Measurements from ENCODE around the gene HAX1. TPM values are rescaled to one million over a fixed set of nuclear protein-coding genes. Genes with fewer than 3 reads are reported as not detected.

The HAX1 gene
- total and polyA plus RNA-seq, 10 of the 15 experiments (the other 5 are each of a cell fraction or from before 2014, with no cell fraction given), result 95.3 to 288 (median 147) TPM

GRCh38 chr1:154313066-154313356 lies 40.6 kb downstream of the HAX1 start:
- Histone ChIP-seq H3K27me3 (replicated peaks in 1 of 2; ENCODE audit: control insufficient read depth in 2 of 2, insufficient read depth in 2 of 2, low read length in 1 of 2) (peaks cover 0 to 3% of the 10 kb centered on the region in 2 experiments; a peak in 1 of 4 replicates), H3K27ac (ENCODE audit: control insufficient read depth, insufficient read depth) (no peak overlapping the region), H2AFZ (ENCODE audit: control insufficient read depth, low read depth, low read length) (no peak overlapping the region), H3K9me3 (replicated peaks; ENCODE audit: control insufficient read depth, insufficient read depth, low read length) (no peaks in the 10 kb centered on the region; the same call in 1 of the 3 replicates), H3K4me3 (no peak overlapping the region), H3K9ac (ENCODE audit: control insufficient read depth, insufficient read depth, low read length) (no peak overlapping the region), H4K20me1 (ENCODE audit: control insufficient read depth, insufficient read depth) (no peaks in the 10 kb centered on the region), H3K4me1 (ENCODE audit: control insufficient read depth, insufficient read depth, low read length) (no peaks in the 10 kb centered on the region), H3K36me3 (ENCODE audit: control insufficient read depth in 2 of 2, insufficient read depth in 2 of 2, low read length in 1 of 2) (no peaks in the 10 kb centered on the region), H3K79me2 (ENCODE audit: control insufficient read depth, insufficient read depth, low read length) (no peaks in the 10 kb centered on the region), H3K4me2 (ENCODE audit: control insufficient read depth, insufficient read depth) (no peak overlapping the region)
- CTCF ChIA-PET, result interaction anchor here (1.2 to 5.4 kb wide), 2 partner anchors 17 to 22 kb away, joined by 4 to 24 read pairs; no protein-coding TSS in a partner anchor
- SMC1A ChIA-PET (ENCODE audit: uncharacterized antibody, unreplicated experiment), result interaction anchor here (1.2 kb wide), 1 partner anchor 57 kb away, joined by 3 read pairs; no protein-coding TSS in a partner anchor
- RAD21 ChIA-PET (ENCODE audit: unreplicated experiment), result no interaction called here
- in situ Hi-C loops (cut with MboI) (no loop called here), intact Hi-C loops (cut with micrococcal nuclease; ENCODE audit: unreplicated experiment) (no loop called here)
- TF ChIP-seq FOS (IDR thresholded peaks at IDR 0.05; ENCODE audit: borderline replicate concordance, extremely low read depth, insufficient read length) (no peak), SREBF1 (IDR thresholded peaks at IDR 0.05; ENCODE audit: low read length) (no peak), CEBPZ (IDR thresholded peaks at IDR 0.05; ENCODE audit: low read depth, low read length) (no peak), ZBED1 (IDR thresholded peaks at IDR 0.05; ENCODE audit: borderline replicate concordance) (no peak), SMAD1 (IDR thresholded peaks at IDR 0.05; ENCODE audit: low read depth, partially characterized antibody) (no peak), GABPA (IDR thresholded peaks at IDR 0.05; ENCODE audit: low read depth) (no peak), KLF5 (IDR thresholded peaks at IDR 0.05; ENCODE audit: partially characterized antibody) (no peak), ZSCAN29 (IDR thresholded peaks at IDR 0.05) (no peak), ATF7 (IDR thresholded peaks at IDR 0.05; ENCODE audit: low read depth) (no peak), RB1 (IDR thresholded peaks at IDR 0.05; ENCODE audit: borderline replicate concordance) (no peak), HDGF (IDR thresholded peaks at IDR 0.05) (no peak), CHD2 (IDR thresholded peaks at IDR 0.05; ENCODE audit: borderline replicate concordance, low read depth, low read length) (no peak)
- TF ChIP-seq, protein P1, sequence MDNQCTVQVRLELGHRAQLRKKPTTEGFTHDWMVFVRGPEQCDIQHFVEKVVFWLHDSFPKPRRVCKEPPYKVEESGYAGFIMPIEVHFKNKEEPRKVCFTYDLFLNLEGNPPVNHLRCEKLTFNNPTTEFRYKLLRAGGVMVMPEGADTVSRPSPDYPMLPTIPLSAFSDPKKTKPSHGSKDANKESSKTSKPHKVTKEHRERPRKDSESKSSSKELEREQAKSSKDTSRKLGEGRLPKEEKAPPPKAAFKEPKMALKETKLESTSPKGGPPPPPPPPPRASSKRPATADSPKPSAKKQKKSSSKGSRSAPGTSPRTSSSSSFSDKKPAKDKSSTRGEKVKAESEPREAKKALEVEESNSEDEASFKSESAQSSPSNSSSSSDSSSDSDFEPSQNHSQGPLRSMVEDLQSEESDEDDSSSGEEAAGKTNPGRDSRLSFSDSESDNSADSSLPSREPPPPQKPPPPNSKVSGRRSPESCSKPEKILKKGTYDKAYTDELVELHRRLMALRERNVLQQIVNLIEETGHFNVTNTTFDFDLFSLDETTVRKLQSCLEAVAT (IDR thresholded peaks at IDR 0.05), result no peak
- TF ChIP-seq, protein P2, sequence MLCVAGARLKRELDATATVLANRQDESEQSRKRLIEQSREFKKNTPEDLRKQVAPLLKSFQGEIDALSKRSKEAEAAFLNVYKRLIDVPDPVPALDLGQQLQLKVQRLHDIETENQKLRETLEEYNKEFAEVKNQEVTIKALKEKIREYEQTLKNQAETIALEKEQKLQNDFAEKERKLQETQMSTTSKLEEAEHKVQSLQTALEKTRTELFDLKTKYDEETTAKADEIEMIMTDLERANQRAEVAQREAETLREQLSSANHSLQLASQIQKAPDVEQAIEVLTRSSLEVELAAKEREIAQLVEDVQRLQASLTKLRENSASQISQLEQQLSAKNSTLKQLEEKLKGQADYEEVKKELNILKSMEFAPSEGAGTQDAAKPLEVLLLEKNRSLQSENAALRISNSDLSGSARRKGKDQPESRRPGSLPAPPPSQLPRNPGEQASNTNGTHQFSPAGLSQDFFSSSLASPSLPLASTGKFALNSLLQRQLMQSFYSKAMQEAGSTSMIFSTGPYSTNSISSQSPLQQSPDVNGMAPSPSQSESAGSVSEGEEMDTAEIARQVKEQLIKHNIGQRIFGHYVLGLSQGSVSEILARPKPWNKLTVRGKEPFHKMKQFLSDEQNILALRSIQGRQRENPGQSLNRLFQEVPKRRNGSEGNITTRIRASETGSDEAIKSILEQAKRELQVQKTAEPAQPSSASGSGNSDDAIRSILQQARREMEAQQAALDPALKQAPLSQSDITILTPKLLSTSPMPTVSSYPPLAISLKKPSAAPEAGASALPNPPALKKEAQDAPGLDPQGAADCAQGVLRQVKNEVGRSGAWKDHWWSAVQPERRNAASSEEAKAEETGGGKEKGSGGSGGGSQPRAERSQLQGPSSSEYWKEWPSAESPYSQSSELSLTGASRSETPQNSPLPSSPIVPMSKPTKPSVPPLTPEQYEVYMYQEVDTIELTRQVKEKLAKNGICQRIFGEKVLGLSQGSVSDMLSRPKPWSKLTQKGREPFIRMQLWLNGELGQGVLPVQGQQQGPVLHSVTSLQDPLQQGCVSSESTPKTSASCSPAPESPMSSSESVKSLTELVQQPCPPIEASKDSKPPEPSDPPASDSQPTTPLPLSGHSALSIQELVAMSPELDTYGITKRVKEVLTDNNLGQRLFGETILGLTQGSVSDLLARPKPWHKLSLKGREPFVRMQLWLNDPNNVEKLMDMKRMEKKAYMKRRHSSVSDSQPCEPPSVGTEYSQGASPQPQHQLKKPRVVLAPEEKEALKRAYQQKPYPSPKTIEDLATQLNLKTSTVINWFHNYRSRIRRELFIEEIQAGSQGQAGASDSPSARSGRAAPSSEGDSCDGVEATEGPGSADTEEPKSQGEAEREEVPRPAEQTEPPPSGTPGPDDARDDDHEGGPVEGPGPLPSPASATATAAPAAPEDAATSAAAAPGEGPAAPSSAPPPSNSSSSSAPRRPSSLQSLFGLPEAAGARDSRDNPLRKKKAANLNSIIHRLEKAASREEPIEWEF (IDR thresholded peaks at IDR 0.05; ENCODE audit: insufficient replicate concordance, low read depth, low read length), result no peak
- BruUV-seq (replicated peaks), result no TSS peak
- no peak for DNase-seq (ENCODE audit: low read depth, low spot score)
- FAIRE-seq, result no peak
- ATAC-seq, result no peak
- POLR2A ChIA-PET, result interaction anchor here (0.6 kb wide), 1 partner anchor 17 kb away, joined by 4 read pairs; no protein-coding TSS in a partner anchor
- 48% methylated on average over 10 of the region's 10 CpGs for WGBS (ENCODE audit: insufficient coverage, insufficient replicate concordance, low lambda C conversion rate, missing lambda C conversion rate)
